GM19351 (cell line): ENCODE measurements around the gene SFXN1.
"Not testable (repeated sequence)": the region's sequence is repeated elsewhere in the genome, so short reads cannot be mapped to it uniquely, and the experiment has no call there.

Experiments used
- ATAC-seq: cut with Tn5 transposase; IDR thresholded peaks from one replicate; pipeline ENCODE4 v1.9.1; 2021; ENCODE audit warnings: mild to moderate bottlenecking, moderate library complexity; ENCODE audit not compliant: unreplicated experiment

Gene SFXN1

GRCh38 chr5:175493260-175493659, 14.9 kb downstream of the SFXN1 start:
- no peak for ATAC-seq

DNA sequence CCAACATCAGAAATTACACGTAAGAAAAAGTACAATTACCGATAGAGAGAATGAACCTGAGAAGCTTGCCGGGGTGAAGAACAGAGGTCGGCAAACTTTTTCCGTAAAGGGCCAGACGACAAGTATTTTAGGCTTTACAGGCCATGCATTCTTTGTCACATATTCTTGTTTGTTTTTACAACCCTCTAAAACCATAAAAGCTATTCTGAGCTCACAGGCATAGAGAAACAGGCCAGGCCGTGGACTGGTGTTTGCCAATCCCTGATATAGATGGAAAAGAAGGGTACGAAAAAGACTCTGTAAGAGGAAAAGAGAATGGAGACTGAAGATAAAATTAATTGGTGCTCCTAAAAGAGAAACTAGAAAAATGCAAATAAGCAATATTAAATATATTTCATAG, 15.4 kb downstream of the SFXN1 start:
- ATAC-seq: no peak

DNA sequence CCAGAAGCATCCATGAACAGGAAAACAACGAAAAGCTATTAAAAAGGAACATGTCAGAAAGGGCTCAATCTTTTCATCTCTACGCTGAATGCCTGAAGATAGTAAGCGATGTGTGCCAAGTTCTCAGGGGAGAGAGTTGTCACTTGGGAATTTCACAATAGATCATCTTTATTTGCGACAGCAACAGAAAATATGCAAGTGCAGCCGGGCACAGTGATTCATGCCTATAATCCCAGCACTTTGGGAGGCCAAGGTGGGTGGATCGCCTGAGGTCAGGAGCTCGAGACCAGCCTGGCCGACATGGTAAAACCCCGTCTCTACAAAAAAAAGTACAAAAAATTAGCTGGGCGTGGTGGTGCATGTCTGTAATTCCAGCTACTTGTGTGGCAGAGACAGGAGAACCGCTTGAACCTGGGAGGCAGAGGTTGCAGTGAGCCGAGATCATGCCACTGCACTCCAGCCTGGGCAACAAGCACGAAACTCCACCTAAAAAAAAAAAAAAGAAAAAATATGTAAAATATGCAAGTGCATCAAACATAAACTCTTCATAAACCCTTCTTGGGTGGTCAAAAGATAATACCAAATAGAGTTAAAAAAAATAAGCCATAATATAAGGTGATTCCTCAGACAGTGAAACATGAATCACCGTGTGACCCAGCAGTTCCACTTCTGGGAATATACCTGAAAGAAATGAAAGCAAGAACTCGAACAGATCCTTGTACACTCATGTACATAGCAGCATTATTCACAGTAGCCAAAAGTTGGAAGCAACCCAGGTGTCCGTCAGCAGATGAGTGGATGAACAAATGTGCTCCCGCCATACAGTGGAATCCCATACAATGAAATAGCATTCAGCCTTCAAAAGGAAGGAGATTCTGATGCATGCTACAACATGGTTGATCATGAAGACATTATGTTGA, 16.2 kb downstream of the SFXN1 start:
- no peak for ATAC-seq

DNA sequence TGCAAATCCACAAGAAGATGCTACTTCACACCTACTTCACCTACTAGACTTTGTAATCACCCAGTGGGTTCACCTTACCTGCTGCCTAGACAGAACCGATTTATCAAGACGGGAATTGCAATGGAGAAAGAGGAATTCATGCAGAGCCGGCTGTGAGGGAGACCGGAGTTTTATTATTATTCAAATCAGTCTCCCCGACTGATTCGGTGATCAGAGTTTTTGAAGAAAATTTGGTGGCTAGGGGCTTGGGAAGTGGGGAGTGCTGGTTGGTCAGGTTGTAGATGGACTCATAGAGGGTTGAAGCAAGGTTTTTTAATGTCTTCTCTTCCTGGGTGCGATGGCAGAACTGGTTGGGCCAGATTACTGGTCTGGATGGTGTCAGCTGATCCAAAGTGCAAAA, 23.4 kb downstream of the SFXN1 start:
- ATAC-seq: no peak

DNA sequence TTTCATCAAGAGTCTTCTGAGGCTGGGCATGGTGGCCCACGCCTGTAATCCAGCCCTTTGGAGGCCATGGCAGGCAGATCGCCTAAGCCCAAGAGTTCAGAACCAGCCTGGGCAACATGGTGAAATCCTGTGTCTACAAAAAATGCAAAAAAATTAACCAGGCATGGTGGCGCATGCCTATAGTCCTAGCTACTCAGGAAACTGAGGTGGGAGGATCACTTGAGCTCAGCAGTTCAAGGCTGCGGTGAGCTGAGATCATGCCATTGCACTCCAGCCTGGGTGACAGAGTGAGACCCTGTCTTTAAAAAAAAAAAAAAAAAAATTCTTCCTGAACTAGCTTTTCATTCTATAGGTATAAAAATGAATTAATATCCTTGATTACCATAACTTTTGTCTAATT, 29.3 kb downstream of the SFXN1 start:
- ATAC-seq: peak; percentile 67

- ATAC-seq: no peak
Observed at GRCh38 chr5:175508896-175509295, 30.5 kb downstream of the SFXN1 start.

GRCh38 chr5:175513297-175513696, 34.9 kb downstream of the SFXN1 start:
- no peak for ATAC-seq

- no peak for ATAC-seq
Observed at GRCh38 chr5:175513726-175514125, 35.4 kb downstream of the SFXN1 start.

GRCh38 chr5:175516933-175517823, 38.8 kb downstream of the SFXN1 start:
- ATAC-seq: peak; percentile 7

GRCh38 chr5:175517824-175518450, 39.6 kb downstream of the SFXN1 start:
- peak; percentile 51 for ATAC-seq

GRCh38 chr5:175519006-175519405, 40.6 kb downstream of the SFXN1 start:
- ATAC-seq: no peak

GRCh38 chr5:175520321-175520720, 42.0 kb downstream of the SFXN1 start:
- no peak for ATAC-seq

- no peak for ATAC-seq
Observed at GRCh38 chr5:175520873-175521272, 42.5 kb downstream of the SFXN1 start.

- ATAC-seq: no peak
Observed at GRCh38 chr5:175521313-175521833, 43.0 kb downstream of the SFXN1 start.

DNA sequence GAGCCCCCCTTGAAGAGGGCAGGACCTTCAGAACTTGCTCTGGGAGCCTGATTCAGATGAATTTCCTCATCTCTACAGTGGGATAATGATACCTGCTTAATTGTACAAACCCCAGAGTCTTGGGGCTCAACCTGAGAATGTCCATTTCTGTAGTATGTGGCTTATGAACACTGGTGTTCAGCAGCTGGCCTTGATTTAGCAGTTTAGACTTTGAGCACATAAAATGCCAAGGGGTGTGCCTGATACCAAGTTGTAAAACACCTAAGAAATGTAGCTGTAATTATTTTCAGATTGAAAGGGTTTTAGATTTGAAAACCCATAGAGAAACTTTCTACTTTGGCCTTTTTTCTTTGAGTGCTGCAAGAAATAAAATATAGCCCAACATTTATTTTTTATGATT, 44.9 kb downstream of the SFXN1 start:
- no peak for ATAC-seq

GRCh38 chr5:175524211-175524610, 45.9 kb downstream of the SFXN1 start:
- no peak for ATAC-seq

DNA sequence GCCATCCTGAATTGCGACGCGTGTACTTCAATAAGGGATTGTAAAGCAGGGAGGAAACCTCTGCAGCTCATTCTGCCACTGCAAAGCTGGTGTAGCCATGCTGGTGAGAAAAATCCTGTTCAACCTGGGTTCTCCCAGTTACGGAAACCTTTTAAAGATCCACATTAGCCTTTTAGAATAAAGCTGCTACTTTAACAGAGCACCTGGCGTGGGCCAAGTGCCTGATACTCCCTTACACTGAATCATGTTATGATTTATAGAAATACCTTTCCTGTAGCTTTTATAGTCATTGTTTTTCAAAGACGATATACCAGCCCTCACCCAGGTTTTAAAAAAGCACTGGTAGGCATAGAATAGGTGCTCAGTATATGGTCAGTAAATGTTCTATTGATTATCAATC, 48.3 kb downstream of the SFXN1 start:
- ATAC-seq: no peak

DNA sequence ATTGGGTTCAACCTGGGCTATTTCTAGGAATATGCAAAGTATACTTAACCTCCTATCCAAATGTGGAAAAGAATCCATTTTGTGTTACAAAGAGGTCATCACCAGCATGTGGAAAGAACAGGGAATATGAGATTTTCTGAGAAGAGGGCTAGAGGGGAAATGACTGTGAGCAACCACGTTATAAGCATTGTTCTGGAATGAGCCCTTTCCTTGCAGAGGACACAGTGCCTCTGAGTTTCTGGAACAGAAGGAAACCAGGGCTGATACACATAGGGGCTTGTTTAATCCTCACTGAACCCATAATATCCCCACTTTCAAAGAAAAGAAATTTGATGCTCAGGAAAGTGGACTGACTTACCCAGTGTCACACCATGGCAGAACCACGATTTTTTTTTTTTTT, 53.0 kb downstream of the SFXN1 start:
- ATAC-seq: no peak

DNA sequence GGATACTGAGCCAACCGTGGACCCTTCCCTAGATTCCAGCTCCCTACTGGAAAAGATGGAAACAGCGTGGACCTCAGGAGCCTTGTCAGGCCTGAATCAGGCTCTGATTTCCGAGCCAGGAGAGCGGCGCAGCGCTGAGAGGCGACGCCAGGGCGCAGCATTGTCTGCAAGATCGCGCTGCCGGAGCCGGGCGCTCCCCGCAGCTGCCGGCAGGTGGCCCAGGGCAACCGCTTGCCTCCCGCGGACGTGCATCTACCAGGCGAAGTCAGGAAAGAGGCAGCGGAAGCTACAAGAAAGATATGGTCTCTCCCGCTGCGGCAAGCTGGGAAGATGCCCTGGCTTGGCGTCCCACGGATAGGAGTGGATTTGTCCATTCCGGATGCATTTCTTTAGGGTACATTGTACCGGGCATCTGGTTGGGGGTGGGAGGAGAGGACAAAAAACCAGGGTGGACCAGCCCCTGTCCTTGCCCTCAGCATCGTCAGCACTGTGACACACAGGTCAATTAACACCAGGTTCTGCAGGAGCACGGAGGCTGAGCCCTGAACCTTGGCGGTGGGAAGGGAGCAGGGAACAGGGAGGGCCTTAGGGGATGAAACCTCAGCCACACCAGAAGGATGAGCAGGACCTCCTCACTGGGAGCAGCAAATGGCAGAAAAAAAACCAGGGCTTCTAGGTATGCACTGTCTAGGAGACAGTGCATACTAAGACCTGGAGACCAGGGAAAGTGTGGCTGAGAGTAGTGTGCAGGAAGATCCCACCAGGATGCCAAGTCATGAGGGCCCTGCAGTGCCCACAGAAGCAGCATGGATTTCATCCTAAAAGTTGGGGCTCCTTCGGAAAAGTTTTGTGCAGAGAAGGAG, 55.9 kb downstream of the SFXN1 start:
- peak; percentile 94 for ATAC-seq

- not testable (repeated sequence) for ATAC-seq
Observed at GRCh38 chr5:175535331-175535730, 57.0 kb downstream of the SFXN1 start.
